HEK293 (cell line): ENCODE data around the gene PFKM.
A peak's percentile ranks its signal among the peaks of the same experiment; 100 is the strongest.

Experiments
- GLIS1 ChIP-seq: fragments of 450-650 bp; formaldehyde crosslinking; IDR thresholded peaks from 2 replicates; pipeline ENCODE4 v1.5.1; 2016; ENCODE audit warnings: missing biosample characterization, missing genetic modification characterization
- GLIS2 ChIP-seq: fragments of 450-650 bp; formaldehyde crosslinking; IDR thresholded peaks from 2 replicates; pipeline ENCODE4 v1.5.1; 2016; ENCODE audit warnings: missing biosample characterization, missing genetic modification characterization
- HOXD13 ChIP-seq: sonication (generic); formaldehyde crosslinking; IDR thresholded peaks from 2 replicates; pipeline ENCODE4 v1.8.0; 2022; ENCODE audit warnings: missing genetic modification reagents, borderline replicate concordance
- IKZF3 ChIP-seq: fragments of 450-650 bp; IDR thresholded peaks from 2 replicates; pipeline ENCODE4 v1.5.0; 2018; ENCODE audit warnings: missing biosample characterization, mild to moderate bottlenecking, missing genetic modification characterization, moderate library complexity
- KLF8 ChIP-seq: fragments of 450-650 bp; formaldehyde crosslinking; IDR thresholded peaks from 2 replicates; pipeline ENCODE4 v1.5.1; 2016; ENCODE audit warnings: missing biosample characterization, missing genetic modification characterization
- MYNN ChIP-seq: fragments of 450-650 bp; formaldehyde crosslinking; IDR thresholded peaks from 2 replicates; pipeline ENCODE4 v1.5.1; 2016; ENCODE audit warnings: missing biosample characterization, missing genetic modification characterization, borderline replicate concordance
- SALL2 ChIP-seq: fragments of 450-650 bp; formaldehyde crosslinking; IDR thresholded peaks from 2 replicates; pipeline ENCODE4 v1.5.0; 2017; ENCODE audit warnings: missing biosample characterization, mild to moderate bottlenecking, missing genetic modification characterization, borderline replicate concordance
- SP3 ChIP-seq: fragments of 450-650 bp; formaldehyde crosslinking; IDR thresholded peaks from 2 replicates; pipeline ENCODE4 v1.5.1; 2016; ENCODE audit warnings: missing biosample characterization, missing genetic modification characterization
- TCF7L2 ChIP-seq: IDR thresholded peaks from 2 replicates; pipeline ENCODE4 v1.6.1; 2011; ENCODE audit warnings: low read depth, mild to moderate bottlenecking, inconsistent platforms, low read length, moderate library complexity, borderline replicate concordance
- ZFP69B ChIP-seq: fragments of 450-650 bp; formaldehyde crosslinking; IDR thresholded peaks from 2 replicates; pipeline ENCODE4 v1.5.1; 2016; ENCODE audit warnings: missing biosample characterization, missing genetic modification characterization
- ZIC2 ChIP-seq: fragments of 450-650 bp; formaldehyde crosslinking; IDR thresholded peaks from 2 replicates; pipeline ENCODE4 v1.5.1; 2016; ENCODE audit warnings: missing biosample characterization, missing genetic modification characterization
- ZNF2 ChIP-seq: fragments of 450-650 bp; formaldehyde crosslinking; IDR thresholded peaks from 2 replicates; pipeline ENCODE4 v1.5.1; 2016; ENCODE audit warnings: missing biosample characterization, missing genetic modification characterization
- ZNF341 ChIP-seq: fragments of 450-650 bp; formaldehyde crosslinking; IDR thresholded peaks from 2 replicates; pipeline ENCODE4; 2016; ENCODE audit warnings: low read depth, missing biosample characterization, missing genetic modification characterization
- ZNF366 ChIP-seq: fragments of 450-650 bp; formaldehyde crosslinking; conservative IDR thresholded peaks from 2 replicates; pipeline ENCODE4 v1.5.1; 2016; ENCODE audit warnings: missing biosample characterization, missing genetic modification characterization
- ZNF394 ChIP-seq: fragments of 450-650 bp; formaldehyde crosslinking; IDR thresholded peaks from 2 replicates; pipeline ENCODE4 v1.5.1; 2016; ENCODE audit warnings: missing biosample characterization, missing genetic modification characterization, mild to moderate bottlenecking, moderate library complexity, borderline replicate concordance
- ZNF560 ChIP-seq: fragments of 450-650 bp; formaldehyde crosslinking; IDR thresholded peaks from 2 replicates; pipeline ENCODE4 v1.5.1; 2017; ENCODE audit warnings: missing biosample characterization, missing genetic modification characterization, borderline replicate concordance
- ZNF600 ChIP-seq: fragments of 450-650 bp; formaldehyde crosslinking; IDR thresholded peaks from 2 replicates; pipeline ENCODE4 v1.5.1; 2016; ENCODE audit warnings: missing biosample characterization, missing genetic modification characterization
- ZNF629 ChIP-seq: fragments of 450-650 bp; formaldehyde crosslinking; IDR thresholded peaks from 2 replicates; pipeline ENCODE4 v1.5.1; 2017; ENCODE audit warnings: missing biosample characterization, missing genetic modification characterization
- ZNF660 ChIP-seq: fragments of 450-650 bp; IDR thresholded peaks from 2 replicates; pipeline ENCODE4 v1.5.1; 2018; ENCODE audit warnings: missing biosample characterization, mild to moderate bottlenecking, missing genetic modification characterization
- TF ChIP-seq, protein P1 (sequence below): fragments of 450-650 bp; formaldehyde crosslinking; IDR thresholded peaks from 2 replicates; pipeline ENCODE4 v1.5.1; 2017; ENCODE audit warnings: missing biosample characterization, mild to moderate bottlenecking, missing genetic modification characterization, moderate library complexity
- TF ChIP-seq, protein P2 (sequence below): fragments of 450-650 bp; formaldehyde crosslinking; IDR thresholded peaks from 2 replicates; pipeline ENCODE4 v1.5.1; 2016; ENCODE audit warnings: missing biosample characterization, missing genetic modification characterization
- TF ChIP-seq, protein P3 (sequence below): fragments of 450-650 bp; formaldehyde crosslinking; IDR thresholded peaks from 2 replicates; pipeline ENCODE4 v1.5.1; 2016; ENCODE audit warnings: missing biosample characterization, missing genetic modification characterization
- TF ChIP-seq, protein P4 (sequence below): fragments of 450-650 bp; formaldehyde crosslinking; IDR thresholded peaks from 2 replicates; pipeline ENCODE4 v1.5.1; 2017; ENCODE audit warnings: missing biosample characterization, missing genetic modification characterization
- TF ChIP-seq, protein P5 (sequence below): fragments of 450-650 bp; formaldehyde crosslinking; IDR thresholded peaks from 2 replicates; pipeline ENCODE4 v1.5.1; 2016; ENCODE audit warnings: missing biosample characterization, missing genetic modification characterization, borderline replicate concordance
- TF ChIP-seq, protein P6 (sequence below): sonication (generic); formaldehyde crosslinking; IDR thresholded peaks from 2 replicates; pipeline ENCODE4 v1.8.1; 2022; ENCODE audit warnings: mild to moderate bottlenecking, moderate library complexity, missing genetic modification reagents

Gene PFKM

DNA sequence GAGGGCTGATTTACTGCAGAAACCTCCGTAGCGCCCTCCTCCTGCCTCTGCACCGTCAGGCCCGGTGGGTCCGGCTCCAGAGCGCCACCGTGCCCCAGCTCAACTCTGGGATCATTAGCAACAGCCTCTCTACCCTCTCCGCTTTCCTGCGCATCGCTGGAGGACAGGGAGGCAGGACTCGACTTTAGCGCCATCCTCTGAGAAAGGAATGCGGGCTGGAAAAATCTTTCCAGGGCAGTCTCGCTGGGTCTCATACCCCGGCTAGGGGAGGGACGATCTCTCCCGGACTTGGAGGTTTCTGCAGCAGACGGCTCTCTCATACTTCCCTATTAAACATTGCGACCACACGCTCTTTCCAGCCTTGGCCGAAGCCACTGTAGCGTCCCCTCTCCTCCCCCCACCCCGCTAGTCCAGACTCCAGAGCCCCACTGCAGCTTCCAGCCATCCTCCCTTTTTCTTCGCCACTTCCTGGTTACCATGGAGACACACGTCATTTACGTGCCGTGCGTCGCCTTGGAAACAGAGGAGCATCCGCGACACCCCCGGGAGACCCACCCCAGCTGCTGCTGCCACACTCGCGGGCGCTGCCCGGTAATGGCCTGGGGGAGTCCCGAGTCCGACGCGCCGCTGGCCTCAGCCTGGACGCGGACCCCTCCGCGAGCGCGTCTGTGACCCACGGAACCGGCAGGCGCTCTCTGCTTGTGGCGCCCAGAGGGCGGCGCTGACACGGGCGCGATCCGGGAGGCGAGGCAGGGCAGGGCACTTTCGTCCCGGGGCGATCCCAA is 64.1 kb downstream of the PFKM start, which contains the start of gene CCDC184 (continued):
- TF ChIP-seq, protein P1, sequence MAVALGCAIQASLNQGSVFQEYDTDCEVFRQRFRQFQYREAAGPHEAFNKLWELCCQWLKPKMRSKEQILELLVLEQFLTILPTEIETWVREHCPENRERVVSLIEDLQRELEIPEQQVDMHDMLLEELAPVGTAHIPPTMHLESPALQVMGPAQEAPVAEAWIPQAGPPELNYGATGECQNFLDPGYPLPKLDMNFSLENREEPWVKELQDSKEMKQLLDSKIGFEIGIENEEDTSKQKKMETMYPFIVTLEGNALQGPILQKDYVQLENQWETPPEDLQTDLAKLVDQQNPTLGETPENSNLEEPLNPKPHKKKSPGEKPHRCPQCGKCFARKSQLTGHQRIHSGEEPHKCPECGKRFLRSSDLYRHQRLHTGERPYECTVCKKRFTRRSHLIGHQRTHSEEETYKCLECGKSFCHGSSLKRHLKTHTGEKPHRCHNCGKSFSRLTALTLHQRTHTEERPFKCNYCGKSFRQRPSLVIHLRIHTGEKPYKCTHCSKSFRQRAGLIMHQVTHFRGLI (tag by site-specific recombination) = no peak
- TF ChIP-seq ZNF660 (tag by site-specific recombination) (0 out of 2 replicates have a peak, but pooled peaks have one; percentile 46), ZNF600 (tag by site-specific recombination) (peak; percentile 96), ZNF394 (tag by site-specific recombination) (peak; percentile 60; the same call in 1 of the 2 replicates), GLIS1 (peak; percentile 82), TCF7L2 (no peak), SALL2 (tag by site-specific recombination) (no peak), HOXD13 (CRISPR knock-in tag) (no peak), ZNF366 (peak; percentile 98), GLIS2 (tag by site-specific recombination) (peak; percentile 93), ZNF560 (tag by site-specific recombination) (no peak), SP3 (peak; percentile 19; the same call in 1 of the 2 replicates), ZNF341 (tag by site-specific recombination) (peak; percentile 88), ZFP69B (tag by site-specific recombination) (peak; percentile 88), ZNF629 (tag by site-specific recombination) (peak; percentile 64), IKZF3 (tag by site-specific recombination) (peak; percentile 56; the same call in 1 of the 2 replicates), KLF8 (tag by site-specific recombination) (peak; percentile 38; the same call in 1 of the 2 replicates), ZNF2 (0 out of 2 replicates have a peak, but pooled peaks have one; percentile 35), MYNN (peak; percentile 94), ZIC2 (tag by site-specific recombination) (peak; percentile 53; the same call in 1 of the 2 replicates)
- TF ChIP-seq, protein P2, sequence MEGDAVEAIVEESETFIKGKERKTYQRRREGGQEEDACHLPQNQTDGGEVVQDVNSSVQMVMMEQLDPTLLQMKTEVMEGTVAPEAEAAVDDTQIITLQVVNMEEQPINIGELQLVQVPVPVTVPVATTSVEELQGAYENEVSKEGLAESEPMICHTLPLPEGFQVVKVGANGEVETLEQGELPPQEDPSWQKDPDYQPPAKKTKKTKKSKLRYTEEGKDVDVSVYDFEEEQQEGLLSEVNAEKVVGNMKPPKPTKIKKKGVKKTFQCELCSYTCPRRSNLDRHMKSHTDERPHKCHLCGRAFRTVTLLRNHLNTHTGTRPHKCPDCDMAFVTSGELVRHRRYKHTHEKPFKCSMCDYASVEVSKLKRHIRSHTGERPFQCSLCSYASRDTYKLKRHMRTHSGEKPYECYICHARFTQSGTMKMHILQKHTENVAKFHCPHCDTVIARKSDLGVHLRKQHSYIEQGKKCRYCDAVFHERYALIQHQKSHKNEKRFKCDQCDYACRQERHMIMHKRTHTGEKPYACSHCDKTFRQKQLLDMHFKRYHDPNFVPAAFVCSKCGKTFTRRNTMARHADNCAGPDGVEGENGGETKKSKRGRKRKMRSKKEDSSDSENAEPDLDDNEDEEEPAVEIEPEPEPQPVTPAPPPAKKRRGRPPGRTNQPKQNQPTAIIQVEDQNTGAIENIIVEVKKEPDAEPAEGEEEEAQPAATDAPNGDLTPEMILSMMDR (tag by site-specific recombination) = peak; percentile 92
- TF ChIP-seq, protein P3, sequence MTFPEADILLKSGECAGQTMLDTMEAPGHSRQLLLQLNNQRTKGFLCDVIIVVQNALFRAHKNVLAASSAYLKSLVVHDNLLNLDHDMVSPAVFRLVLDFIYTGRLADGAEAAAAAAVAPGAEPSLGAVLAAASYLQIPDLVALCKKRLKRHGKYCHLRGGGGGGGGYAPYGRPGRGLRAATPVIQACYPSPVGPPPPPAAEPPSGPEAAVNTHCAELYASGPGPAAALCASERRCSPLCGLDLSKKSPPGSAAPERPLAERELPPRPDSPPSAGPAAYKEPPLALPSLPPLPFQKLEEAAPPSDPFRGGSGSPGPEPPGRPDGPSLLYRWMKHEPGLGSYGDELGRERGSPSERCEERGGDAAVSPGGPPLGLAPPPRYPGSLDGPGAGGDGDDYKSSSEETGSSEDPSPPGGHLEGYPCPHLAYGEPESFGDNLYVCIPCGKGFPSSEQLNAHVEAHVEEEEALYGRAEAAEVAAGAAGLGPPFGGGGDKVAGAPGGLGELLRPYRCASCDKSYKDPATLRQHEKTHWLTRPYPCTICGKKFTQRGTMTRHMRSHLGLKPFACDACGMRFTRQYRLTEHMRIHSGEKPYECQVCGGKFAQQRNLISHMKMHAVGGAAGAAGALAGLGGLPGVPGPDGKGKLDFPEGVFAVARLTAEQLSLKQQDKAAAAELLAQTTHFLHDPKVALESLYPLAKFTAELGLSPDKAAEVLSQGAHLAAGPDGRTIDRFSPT = peak; percentile 86
- TF ChIP-seq, protein P4, sequence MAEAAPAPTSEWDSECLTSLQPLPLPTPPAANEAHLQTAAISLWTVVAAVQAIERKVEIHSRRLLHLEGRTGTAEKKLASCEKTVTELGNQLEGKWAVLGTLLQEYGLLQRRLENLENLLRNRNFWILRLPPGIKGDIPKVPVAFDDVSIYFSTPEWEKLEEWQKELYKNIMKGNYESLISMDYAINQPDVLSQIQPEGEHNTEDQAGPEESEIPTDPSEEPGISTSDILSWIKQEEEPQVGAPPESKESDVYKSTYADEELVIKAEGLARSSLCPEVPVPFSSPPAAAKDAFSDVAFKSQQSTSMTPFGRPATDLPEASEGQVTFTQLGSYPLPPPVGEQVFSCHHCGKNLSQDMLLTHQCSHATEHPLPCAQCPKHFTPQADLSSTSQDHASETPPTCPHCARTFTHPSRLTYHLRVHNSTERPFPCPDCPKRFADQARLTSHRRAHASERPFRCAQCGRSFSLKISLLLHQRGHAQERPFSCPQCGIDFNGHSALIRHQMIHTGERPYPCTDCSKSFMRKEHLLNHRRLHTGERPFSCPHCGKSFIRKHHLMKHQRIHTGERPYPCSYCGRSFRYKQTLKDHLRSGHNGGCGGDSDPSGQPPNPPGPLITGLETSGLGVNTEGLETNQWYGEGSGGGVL (tag by site-specific recombination) = peak; percentile 67; the same call in 1 of the 2 replicates
- TF ChIP-seq, protein P5, sequence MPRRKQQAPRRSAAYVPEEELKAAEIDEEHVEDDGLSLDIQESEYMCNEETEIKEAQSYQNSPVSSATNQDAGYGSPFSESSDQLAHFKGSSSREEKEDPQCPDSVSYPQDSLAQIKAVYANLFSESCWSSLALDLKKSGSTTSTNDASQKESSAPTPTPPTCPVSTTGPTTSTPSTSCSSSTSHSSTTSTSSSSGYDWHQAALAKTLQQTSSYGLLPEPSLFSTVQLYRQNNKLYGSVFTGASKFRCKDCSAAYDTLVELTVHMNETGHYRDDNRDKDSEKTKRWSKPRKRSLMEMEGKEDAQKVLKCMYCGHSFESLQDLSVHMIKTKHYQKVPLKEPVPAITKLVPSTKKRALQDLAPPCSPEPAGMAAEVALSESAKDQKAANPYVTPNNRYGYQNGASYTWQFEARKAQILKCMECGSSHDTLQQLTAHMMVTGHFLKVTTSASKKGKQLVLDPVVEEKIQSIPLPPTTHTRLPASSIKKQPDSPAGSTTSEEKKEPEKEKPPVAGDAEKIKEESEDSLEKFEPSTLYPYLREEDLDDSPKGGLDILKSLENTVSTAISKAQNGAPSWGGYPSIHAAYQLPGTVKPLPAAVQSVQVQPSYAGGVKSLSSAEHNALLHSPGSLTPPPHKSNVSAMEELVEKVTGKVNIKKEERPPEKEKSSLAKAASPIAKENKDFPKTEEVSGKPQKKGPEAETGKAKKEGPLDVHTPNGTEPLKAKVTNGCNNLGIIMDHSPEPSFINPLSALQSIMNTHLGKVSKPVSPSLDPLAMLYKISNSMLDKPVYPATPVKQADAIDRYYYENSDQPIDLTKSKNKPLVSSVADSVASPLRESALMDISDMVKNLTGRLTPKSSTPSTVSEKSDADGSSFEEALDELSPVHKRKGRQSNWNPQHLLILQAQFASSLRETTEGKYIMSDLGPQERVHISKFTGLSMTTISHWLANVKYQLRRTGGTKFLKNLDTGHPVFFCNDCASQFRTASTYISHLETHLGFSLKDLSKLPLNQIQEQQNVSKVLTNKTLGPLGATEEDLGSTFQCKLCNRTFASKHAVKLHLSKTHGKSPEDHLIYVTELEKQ (tag by site-specific recombination) = no peak
- TF ChIP-seq, protein P6, sequence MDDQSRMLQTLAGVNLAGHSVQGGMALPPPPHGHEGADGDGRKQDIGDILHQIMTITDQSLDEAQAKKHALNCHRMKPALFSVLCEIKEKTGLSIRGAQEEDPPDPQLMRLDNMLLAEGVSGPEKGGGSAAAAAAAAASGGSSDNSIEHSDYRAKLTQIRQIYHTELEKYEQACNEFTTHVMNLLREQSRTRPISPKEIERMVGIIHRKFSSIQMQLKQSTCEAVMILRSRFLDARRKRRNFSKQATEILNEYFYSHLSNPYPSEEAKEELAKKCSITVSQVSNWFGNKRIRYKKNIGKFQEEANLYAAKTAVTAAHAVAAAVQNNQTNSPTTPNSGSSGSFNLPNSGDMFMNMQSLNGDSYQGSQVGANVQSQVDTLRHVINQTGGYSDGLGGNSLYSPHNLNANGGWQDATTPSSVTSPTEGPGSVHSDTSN (CRISPR knock-in tag) = no peak
